GM19193 (cell line): Measurements from ENCODE around the gene NACC2.

Source experiments
- POLR2A ChIP-seq: IDR thresholded peaks from 4 replicates; pipeline ENCODE4 v1.6.1; 2011; ENCODE audit not compliant: insufficient read depth, insufficient read length; ENCODE audit errors: extremely low read depth

NACC2 gene

GRCh38 chr9:136075134-136075841 lies 19.8 kb downstream of the NACC2 start:
- no peak for TF ChIP-seq POLR2A

- no peak for TF ChIP-seq POLR2A
Observed at GRCh38 chr9:136074706-136075105, 20.4 kb downstream of the NACC2 start.

- no peak for TF ChIP-seq POLR2A
Observed at GRCh38 chr9:136062657-136063439, 32.2 kb downstream of the NACC2 start.

- no peak for TF ChIP-seq POLR2A
Observed at GRCh38 chr9:136061405-136061804, 33.7 kb downstream of the NACC2 start.

- no peak for TF ChIP-seq POLR2A
Observed at GRCh38 chr9:136060671-136061371, 34.3 kb downstream of the NACC2 start.

GRCh38 chr9:136059851-136060670 lies 35.0 kb downstream of the NACC2 start:
- TF ChIP-seq POLR2A: no peak

GRCh38 chr9:136059321-136059791 lies 35.7 kb downstream of the NACC2 start:
- no peak for TF ChIP-seq POLR2A

DNA sequence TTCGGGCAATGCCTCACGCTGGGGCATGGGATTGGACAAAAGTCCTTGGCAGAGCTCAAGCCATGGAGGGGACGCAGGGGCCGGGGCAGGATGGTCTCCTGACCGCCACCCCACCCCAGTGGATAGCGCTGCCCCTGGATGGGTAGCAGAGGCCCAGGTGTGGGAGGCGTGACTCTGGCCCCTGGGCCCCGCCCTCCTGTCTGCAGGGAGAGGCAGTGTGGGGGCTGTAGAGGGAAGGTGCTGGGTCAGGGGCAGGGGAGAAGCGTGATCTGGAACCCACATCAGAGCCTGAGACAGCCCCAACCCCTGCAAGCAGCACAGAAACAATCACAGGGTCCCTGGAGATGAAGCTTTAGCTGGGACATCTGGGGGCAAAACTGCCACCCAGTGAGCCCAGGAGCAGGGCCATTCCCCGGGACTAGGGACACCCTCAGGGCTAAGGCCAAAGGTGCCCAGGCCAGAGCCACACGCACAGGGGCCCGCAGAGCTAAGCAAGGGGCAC lies 36.2 kb downstream of the NACC2 start:
- TF ChIP-seq POLR2A: no peak

DNA sequence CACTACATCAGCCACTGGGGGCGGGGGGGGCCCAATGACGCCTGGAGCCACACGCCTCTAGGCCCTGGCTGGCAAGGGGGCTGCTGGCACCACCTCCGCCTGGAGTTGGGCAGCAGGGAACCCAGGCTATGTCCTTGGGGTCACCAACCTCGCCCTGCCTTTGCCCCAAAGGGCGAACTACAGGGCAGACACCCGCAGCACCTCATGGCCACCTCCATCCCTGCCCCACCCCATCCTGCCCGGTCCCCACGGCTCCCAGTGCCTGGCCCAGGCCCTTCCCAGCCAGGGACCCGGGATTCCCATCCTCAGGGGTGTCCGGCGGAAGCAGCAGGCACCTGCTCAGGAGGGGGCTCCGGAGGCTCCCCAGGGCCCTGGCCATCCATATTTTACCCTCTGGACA lies 37.0 kb downstream of the NACC2 start:
- no peak for TF ChIP-seq POLR2A

- no peak for TF ChIP-seq POLR2A
Observed at GRCh38 chr9:136057236-136058081, 37.6 kb downstream of the NACC2 start.

GRCh38 chr9:136056546-136057235 lies 38.4 kb downstream of the NACC2 start:
- TF ChIP-seq POLR2A: no peak

GRCh38 chr9:136055715-136056545 lies 39.2 kb downstream of the NACC2 start:
- no peak for TF ChIP-seq POLR2A
